Right atrium auricular region (tissue), 2 donors: Measurements from ENCODE around the gene DICER1. TPM values are rescaled to one million over a fixed set of nuclear protein-coding genes. Genes with fewer than 3 reads are reported as not detected.

Experiments used
- DNase-seq: peaks from one replicate; pipeline ENCODE4 v3.0.0-alpha.2; 2019; ENCODE audit warnings: low spot score
- H3K27ac ChIP-seq, 2 donors: fragments of 200-600 bp; sonication (generic); 1 replicate in 1 of 2; 2 replicates in 1 of 2; pipeline ENCODE4 v1.5.1; 2016 to 2019
- H3K27me3 ChIP-seq, 2 donors: fragments of 200-600 bp; sonication (generic); one replicate each; pipeline versions ENCODE4 v1.5.1 to v1.6.0; 2017 to 2019
- H3K36me3 ChIP-seq: fragments of 200-600 bp; sonication (generic); one replicate; pipeline ENCODE4 v1.5.1; 2016
- H3K4me1 ChIP-seq, 2 donors: fragments of 200-600 bp; sonication (generic); one replicate each; pipeline versions ENCODE4 v1.5.1 to v1.6.0; 2017 to 2019
- H3K4me3 ChIP-seq, 2 donors: fragments of 200-600 bp; sonication (generic); 1 replicate in 1 of 2; 2 replicates in 1 of 2; pipeline ENCODE4 v1.5.1; 2017 to 2019; ENCODE audit warnings: mild to moderate bottlenecking in 1 of 2, moderate library complexity in 1 of 2
- H3K9me3 ChIP-seq, 2 donors: fragments of 200-600 bp; sonication (generic); one replicate each; pipeline ENCODE4 v1.5.1; 2019
- total RNA-seq, 2 donors: library from RNA; depleted of rRNA; stranded (reverse); fragments of >200 nt; gene quantifications; one replicate each; pipeline ENCODE4 v1.1.0, GENCODE V29; 2016
- TF ChIP-seq, protein P1 (sequence below), 2 donors: fragments of 200-600 bp; sonication (generic); IDR thresholded peaks; one replicate each; pipeline ENCODE4 v1.5.1; 2019; ENCODE audit warnings: antibody characterized with exemption in 2 of 2

Gene DICER1
- total RNA-seq, 2 donors from 2014 or later: 15.9 to 23.0 TPM

- Histone ChIP-seq H3K9me3 (no peaks in the 10 kb centered on the region), H3K4me3 (no peak overlapping the region), H3K36me3 (no peaks in the 10 kb centered on the region), H3K4me1 (peaks cover 0 to 5% of the 10 kb centered on the region in 2 donors), H3K27ac (no peak overlapping the region), H3K27me3 (no peaks in the 10 kb centered on the region)
- TF ChIP-seq, protein P1, sequence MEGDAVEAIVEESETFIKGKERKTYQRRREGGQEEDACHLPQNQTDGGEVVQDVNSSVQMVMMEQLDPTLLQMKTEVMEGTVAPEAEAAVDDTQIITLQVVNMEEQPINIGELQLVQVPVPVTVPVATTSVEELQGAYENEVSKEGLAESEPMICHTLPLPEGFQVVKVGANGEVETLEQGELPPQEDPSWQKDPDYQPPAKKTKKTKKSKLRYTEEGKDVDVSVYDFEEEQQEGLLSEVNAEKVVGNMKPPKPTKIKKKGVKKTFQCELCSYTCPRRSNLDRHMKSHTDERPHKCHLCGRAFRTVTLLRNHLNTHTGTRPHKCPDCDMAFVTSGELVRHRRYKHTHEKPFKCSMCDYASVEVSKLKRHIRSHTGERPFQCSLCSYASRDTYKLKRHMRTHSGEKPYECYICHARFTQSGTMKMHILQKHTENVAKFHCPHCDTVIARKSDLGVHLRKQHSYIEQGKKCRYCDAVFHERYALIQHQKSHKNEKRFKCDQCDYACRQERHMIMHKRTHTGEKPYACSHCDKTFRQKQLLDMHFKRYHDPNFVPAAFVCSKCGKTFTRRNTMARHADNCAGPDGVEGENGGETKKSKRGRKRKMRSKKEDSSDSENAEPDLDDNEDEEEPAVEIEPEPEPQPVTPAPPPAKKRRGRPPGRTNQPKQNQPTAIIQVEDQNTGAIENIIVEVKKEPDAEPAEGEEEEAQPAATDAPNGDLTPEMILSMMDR (IDR thresholded peaks at IDR 0.05): no peak
- DNase-seq: no peak
Measured at GRCh38 chr14:95198320-95198719, 41.0 kb upstream of the DICER1 start.

GRCh38 chr14:95197551-95197950 is 40.2 kb upstream of the DICER1 start:
- no peak for DNase-seq
- H3K4me1 ChIP-seq: peaks cover 0 to 5% of the 10 kb centered on the region in 2 donors
- H3K36me3 ChIP-seq: no peaks in the 10 kb centered on the region
- H3K4me3 ChIP-seq: no peak overlapping the region
- TF ChIP-seq, protein P1 (IDR thresholded peaks at IDR 0.05): no peak
- no peak overlapping the region for H3K27ac ChIP-seq
- no peaks in the 10 kb centered on the region for H3K9me3 ChIP-seq
- H3K27me3 ChIP-seq: no peaks in the 10 kb centered on the region

GRCh38 chr14:95196826-95197545 is 39.7 kb upstream of the DICER1 start:
- TF ChIP-seq, protein P1 (IDR thresholded peaks at IDR 0.05): no peak
- no peak overlapping the region for H3K27ac ChIP-seq
- no peaks in the 10 kb centered on the region for H3K9me3 ChIP-seq
- no peak overlapping the region for H3K4me3 ChIP-seq
- no peaks in the 10 kb centered on the region for H3K27me3 ChIP-seq
- no peaks in the 10 kb centered on the region for H3K36me3 ChIP-seq
- H3K4me1 ChIP-seq: peaks cover 0 to 5% of the 10 kb centered on the region in 2 donors
- no peak for DNase-seq

GRCh38 chr14:95196268-95196667 is 38.9 kb upstream of the DICER1 start:
- Histone ChIP-seq H3K27me3 (no peaks in the 10 kb centered on the region), H3K9me3 (no peaks in the 10 kb centered on the region), H3K4me1 (peaks cover 0 to 5% of the 10 kb centered on the region in 2 donors), H3K36me3 (no peaks in the 10 kb centered on the region), H3K27ac (no peak overlapping the region), H3K4me3 (no peak overlapping the region)
- TF ChIP-seq, protein P1 (IDR thresholded peaks at IDR 0.05): peak in 1 of 2 donors; percentile 48
- DNase-seq: no peak

GRCh38 chr14:95195031-95195430 is 37.7 kb upstream of the DICER1 start:
- peaks cover 0 to 12% of the 10 kb centered on the region in 2 donors for H3K4me1 ChIP-seq
- H3K36me3 ChIP-seq: no peaks in the 10 kb centered on the region
- TF ChIP-seq, protein P1 (IDR thresholded peaks at IDR 0.05): no peak

GRCh38 chr14:95193081-95193480 is 35.8 kb upstream of the DICER1 start:
- no peak for DNase-seq
- Histone ChIP-seq H3K27ac (no peak overlapping the region), H3K4me1 (peaks cover 0 to 23% of the 10 kb centered on the region in 2 donors), H3K36me3 (no peaks in the 10 kb centered on the region), H3K4me3 (no peak overlapping the region), H3K9me3 (peaks cover 0 to 6% of the 10 kb centered on the region in 2 donors), H3K27me3 (no peaks in the 10 kb centered on the region)
- TF ChIP-seq, protein P1 (IDR thresholded peaks at IDR 0.05): no peak

More at GRCh38 chr14:95195031-95195430, 37.7 kb upstream of the DICER1 start:
- DNase-seq: no peak
- H3K9me3 ChIP-seq: no peaks in the 10 kb centered on the region
- no peak overlapping the region for H3K27ac ChIP-seq
- no peak overlapping the region for H3K4me3 ChIP-seq
- no peaks in the 10 kb centered on the region for H3K27me3 ChIP-seq
